ENCODE data around the gene REPIN1. TPM values are rescaled to one million over a fixed set of nuclear protein-coding genes. Genes with fewer than 3 reads are reported as not detected.

Gene REPIN1
- total RNA-seq, 1 experiment from 2014 or later = 106 TPM

GRCh38 chr7:150346922-150347321 is 21.7 kb upstream of the REPIN1 start:
- no peaks in the 10 kb centered on the region for H3K79me1 ChIP-seq (ENCODE audit: insufficient read depth, low read depth, low read length, poor library complexity, severe bottlenecking)
- H4K91ac ChIP-seq (ENCODE audit: insufficient read length, low read depth, low read length) = no peak overlapping the region
- H2BK5ac ChIP-seq (ENCODE audit: insufficient read length, low read length) = no peak overlapping the region
- no peak overlapping the region for H3T11ph ChIP-seq (ENCODE audit: low read length)
- no peak overlapping the region for H3K56ac ChIP-seq (ENCODE audit: insufficient read length, low read depth, low read length)
- H2AK5ac ChIP-seq (ENCODE audit: insufficient read length, low read length) = no peak overlapping the region
- H3K23me2 ChIP-seq (ENCODE audit: insufficient read length, low read depth, low read length, poor library complexity, severe bottlenecking) = no peaks in the 10 kb centered on the region
- H3K4me1 ChIP-seq (ENCODE audit: insufficient read depth, low read length) = no peaks in the 10 kb centered on the region
- no peak overlapping the region for H4K5ac ChIP-seq (ENCODE audit: insufficient read length, low read depth, low read length)
- H3K9me3 ChIP-seq (ENCODE audit: control insufficient read depth, low read depth, low read length) = peaks cover 7% of the 10 kb centered on the region
- H3K23ac ChIP-seq (ENCODE audit: insufficient read length, low read depth, low read length) = no peak overlapping the region
- Mint-ChIP-seq H3K27ac (no peak overlapping the region), H3K9me3 (peaks cover 15 to 23% of the 10 kb centered on the region in 2 experiments), H3K4me3 (no peak overlapping the region), H3K4me1 (peaks cover 14 to 19% of the 10 kb centered on the region in 2 experiments), H3K27me3 (ENCODE audit: low read depth) (peaks cover 42% of the 10 kb centered on the region), H3K36me3 (ENCODE audit: insufficient read depth in 1 of 3, low read depth in 3 of 3) (peaks cover 3 to 18% (median 12%) of the 10 kb centered on the region in 3 experiments)
- H3K4ac ChIP-seq (ENCODE audit: low read depth, low read length) = no peak overlapping the region
- no peaks in the 10 kb centered on the region for H4K20me1 ChIP-seq (ENCODE audit: control insufficient read depth, insufficient read depth, insufficient read length)
- no peak overlapping the region for H3K14ac ChIP-seq (ENCODE audit: insufficient read depth, low read length)
- H3K9ac ChIP-seq (ENCODE audit: extremely low read depth, insufficient read length, low read length) = no peak overlapping the region
- peaks cover 16% of the 10 kb centered on the region for H3K27me3 ChIP-seq (ENCODE audit: insufficient read depth, low read length)
- H2BK15ac ChIP-seq (ENCODE audit: low read depth, low read length) = no peak overlapping the region
- no peak for DNase-seq
- no peak for TF ChIP-seq CTCF (conservative IDR thresholded peaks at IDR 0.05)
- no peak overlapping the region for H3K27ac ChIP-seq (ENCODE audit: insufficient read length, low read depth, low read length)
- H3K4me2 ChIP-seq (ENCODE audit: insufficient read depth, insufficient read length, low read length) = no peak overlapping the region
- no peak overlapping the region for H3K18ac ChIP-seq (ENCODE audit: insufficient read length, low read depth, low read length)
- no peak overlapping the region for H2BK20ac ChIP-seq (ENCODE audit: low read depth, low read length, poor library complexity, severe bottlenecking)
- H4K8ac ChIP-seq (replicated peaks; ENCODE audit: insufficient read length, low read depth, low read length) = no peak overlapping the region
- H2BK120ac ChIP-seq (ENCODE audit: low read depth, low read length, poor library complexity, severe bottlenecking) = no peak overlapping the region
- no peak overlapping the region for H2AFZ ChIP-seq (ENCODE audit: low read length)
- no peak overlapping the region for H2BK12ac ChIP-seq (ENCODE audit: insufficient read length, low read depth, low read length)
- no peaks in the 10 kb centered on the region for H3K79me2 ChIP-seq (ENCODE audit: insufficient read depth, low read length)
- no CpG with 5 or more reads among the region's 5 CpGs for WGBS (ENCODE audit: extremely low coverage, insufficient read length, low lambda C conversion rate)

Data from H9 (cell line).